B cell (primary cell): ENCODE data around the gene SPACA6. TPM values are rescaled to one million over a fixed set of nuclear protein-coding genes. Genes with fewer than 3 reads are reported as not detected.
"Not testable (repeated sequence)": the region's sequence is repeated elsewhere in the genome, so short reads cannot be mapped to it uniquely, and the experiment has no call there.

ENCODE experiments used
- ATAC-seq: fragments of 200-7000 bp; cut with Tn5 transposase; one replicate; pipeline ENCODE4 v1.10.0; 2021; ENCODE audit warnings: low read depth, mild to moderate bottlenecking, moderate number of reproducible peaks, moderate library complexity
- CTCF ChIA-PET: fragments of 350-600 bp; sonication (Branson Sonifier 250); formaldehyde crosslinking; loops from one replicate; lab custom pipeline; 2021; ENCODE audit warnings: antibody characterized with exemption, inconsistent platforms; lab: Charles Lee
- POLR2A ChIA-PET: fragments of 350-600 bp; sonication (Branson Sonifier 250); formaldehyde crosslinking; loops from one replicate; lab custom pipeline; 2021; ENCODE audit warnings: antibody characterized with exemption; lab: Charles Lee
- DNase-seq: peaks from one replicate; pipeline ENCODE4 v3.0.0; 2013
- H2AFZ ChIP-seq: 2 replicates; pipeline ENCODE4 v1.6.1; 2012; ENCODE audit warnings: mild to moderate bottlenecking, low read depth, low read length; ENCODE audit not compliant: insufficient read depth, poor library complexity, severe bottlenecking
- H3K27ac ChIP-seq, 2 donors: 1 replicate in 1 of 2; 2 replicates in 1 of 2; pipeline ENCODE4 v1.5.1; 2012 to 2013; ENCODE audit warnings: low read length in 2 of 2, mild to moderate bottlenecking in 2 of 2, moderate library complexity in 1 of 2
- H3K27me3 ChIP-seq, 4 experiments: fragments of 200-600 bp in 1 of 4; sonication (generic) in 1 of 4; replicated peaks in 1 of 4; 1 replicate in 2 of 4; 2 replicates in 2 of 4; pipeline versions ENCODE4 v1.6.1 to v1.7.0; 2013 to 2016; ENCODE audit warnings: low read length in 3 of 4, mild to moderate bottlenecking in 2 of 4, mixed read lengths in 1 of 4, moderate library complexity in 1 of 4; ENCODE audit not compliant: insufficient read depth in 4 of 4, control insufficient read depth in 3 of 4; ENCODE audit errors: control extremely low read depth in 1 of 4
- H3K36me3 ChIP-seq, 2 experiments: replicated peaks in 1 of 2; 1 replicate in 1 of 2; 2 replicates in 1 of 2; pipeline versions ENCODE4 v1.6.1 to v1.7.1; 2013; ENCODE audit warnings: low read length in 1 of 2; ENCODE audit not compliant: insufficient read depth in 2 of 2, control insufficient read depth in 1 of 2; ENCODE audit errors: control extremely low read depth in 1 of 2, extremely low read depth in 1 of 2
- H3K4me1 ChIP-seq, 2 donors: fragments of 200-600 bp in 1 of 2; sonication (generic) in 1 of 2; 1 replicate in 1 of 2; 2 replicates in 1 of 2; pipeline versions ENCODE4 v1.5.1 to v1.6.1; 2013 to 2017; ENCODE audit warnings: low read length in 2 of 2; ENCODE audit not compliant: control insufficient read depth in 2 of 2, insufficient read depth in 2 of 2
- H3K4me2 ChIP-seq: replicated peaks from 2 replicates; pipeline ENCODE3; 2012; ENCODE audit warnings: mild to moderate bottlenecking, low read depth, low read length; ENCODE audit not compliant: poor library complexity, severe bottlenecking
- H3K4me3 ChIP-seq, 5 experiments: fragments of 200-600 bp in 1 of 5; sonication (generic) in 1 of 5; 1 replicate in 3 of 5; 2 replicates in 2 of 5; pipeline versions ENCODE4 v1.5.1 to v1.7.0; 2011 to 2016; ENCODE audit warnings: low read length in 4 of 5, mild to moderate bottlenecking in 4 of 5, low read depth in 2 of 5, control low read depth in 1 of 5, moderate library complexity in 1 of 5; ENCODE audit not compliant: insufficient read depth in 1 of 5; ENCODE audit errors: control extremely low read depth in 1 of 5, extremely low read depth in 1 of 5
- H3K79me2 ChIP-seq: fragments of 200-600 bp; sonication (generic); one replicate; pipeline ENCODE4 v1.6.0; 2016; ENCODE audit warnings: low read length; ENCODE audit not compliant: control insufficient read depth, insufficient read depth
- H3K9ac ChIP-seq: fragments of 200-600 bp; sonication (generic); 2 replicates; pipeline ENCODE4 v1.6.1; 2017; ENCODE audit warnings: mild to moderate bottlenecking, low read length, moderate library complexity
- H3K9me3 ChIP-seq, 3 donors: one replicate each; pipeline versions ENCODE4 v1.6.1 to v1.7.1; 2013; ENCODE audit warnings: low read length in 2 of 3; ENCODE audit not compliant: control insufficient read depth in 2 of 3, insufficient read depth in 1 of 3; ENCODE audit errors: control extremely low read depth in 1 of 3
- H4K20me1 ChIP-seq: 2 replicates; pipeline ENCODE4 v1.6.0; 2012; ENCODE audit warnings: mild to moderate bottlenecking, low read length; ENCODE audit not compliant: insufficient read depth, control insufficient read depth, poor library complexity, severe bottlenecking
- H3K27ac Mint-ChIP-seq: one replicate; pipeline ENCODE4 v1.8.0; 2021; ENCODE audit warnings: mixed read lengths
- H3K27me3 Mint-ChIP-seq: one replicate; pipeline ENCODE4 v1.8.0; 2021; ENCODE audit warnings: mixed read lengths
- H3K4me1 Mint-ChIP-seq: one replicate; pipeline ENCODE4 v1.8.0; 2021; ENCODE audit warnings: mixed read lengths
- H3K4me3 Mint-ChIP-seq: one replicate; pipeline ENCODE4 v1.8.0; 2021; ENCODE audit warnings: mixed read lengths
- H3K9me3 Mint-ChIP-seq: one replicate; pipeline ENCODE4 v1.8.0; 2022; ENCODE audit warnings: mixed read lengths; ENCODE audit not compliant: insufficient read depth
- CTCF ChIP-seq: fragments of 200-600 bp; IDR thresholded peaks from one replicate; pipeline ENCODE4 v1.8.0; 2022; ENCODE audit warnings: antibody characterized with exemption, mild to moderate bottlenecking
- EZH2 ChIP-seq: IDR thresholded peaks from 2 replicates; pipeline ENCODE4 v1.6.1; 2012; ENCODE audit warnings: borderline replicate concordance, low read depth, mild to moderate bottlenecking, moderate library complexity, low read length; ENCODE audit not compliant: insufficient read depth, poor library complexity, severe bottlenecking
- WGBS: methylation state at CpG from one replicate; pipeline ENCODE4 v1.1.5; 2013; ENCODE audit warnings: missing lambda C conversion rate; ENCODE audit not compliant: insufficient coverage; 5-methylcytosine and 5-hydroxymethylcytosine counted together
- intact Hi-C: fragments of 100-400 bp; cut with micrococcal nuclease; formaldehyde crosslinking; loops from one replicate; pipeline ENCODE4 v1.10.0; 2022
- polyA plus RNA-seq: library from polyadenylated mRNA; depleted of rRNA; stranded (reverse); fragments of >200 nt; gene quantifications from 2 replicates; pipeline ENCODE4 v1.2.3, GENCODE V29; 2012
- total RNA-seq, 2 donors: library from RNA; stranded (reverse); fragments of 120-200 nt in 1 of 2; gene quantifications; 1 replicate in 1 of 2; 2 replicates in 1 of 2; pipeline versions ENCODE4 v1.2.3 to v1.2.4, GENCODE V29; 2013 to 2022

The SPACA6 gene
- total and polyA plus RNA-seq, 2 donors (not counting 1 experiment from before 2014, with no cell fraction given): 3.3 to 4.0 TPM

GRCh38 chr19:51644636-51645271, 48.4 kb upstream of the SPACA6 start:
- Mint-ChIP-seq H3K27ac (peak overlapping the region; percentile 90), H3K9me3 (no peaks in the 10 kb centered on the region)

GRCh38 chr19:51646730-51647129, 46.4 kb upstream of the SPACA6 start, which contains the start of gene SIGLEC14:
Gene SIGLEC14 (minus strand): TSS chr19:51646825. CDS start chr19:51646759, 66 bp downstream.
- H3K9me3 ChIP-seq, H3K9me3 Mint-ChIP-seq, ATAC-seq, intact Hi-C loops, H2AFZ ChIP-seq, H3K79me2 ChIP-seq, H4K20me1 ChIP-seq, H3K27me3 Mint-ChIP-seq, H3K27me3 ChIP-seq, POLR2A ChIA-PET: not testable (repeated sequence)
- DNase-seq: peak; percentile 65
- Histone ChIP-seq H3K4me1 (peaks cover 31 to 68% of the 10 kb centered on the region in 2 donors), H3K9ac (peak within 1 kb of the TSS; percentile 80), H3K27ac (peak within 1 kb of the TSS; percentile 66), H3K4me2 (peak within 1 kb of the TSS; percentile 73), H3K36me3 (peaks cover 0 to 25% of the 10 kb centered on the region in 2 experiments), H3K4me3 (peak within 1 kb of the TSS; percentile 21 to 61 (median 36))
- H3K4me3 Mint-ChIP-seq: peak within 1 kb of the TSS; percentile 88
- WGBS: 0% methylated on average over 2 of the region's 10 CpGs
- peak within 1 kb of the TSS; percentile 88 for H3K27ac Mint-ChIP-seq
- CTCF ChIA-PET: interaction anchor here (1.4 kb wide), 1 partner anchor 11 kb away, joined by 12 read pairs; no protein-coding TSS in a partner anchor
- H3K4me1 Mint-ChIP-seq: peaks cover 62% of the 10 kb centered on the region

More at GRCh38 chr19:51644636-51645271, 48.4 kb upstream of the SPACA6 start:
- DNase-seq (peak; percentile 68), ATAC-seq (peak; percentile 55)
- Histone ChIP-seq H3K4me3 (peak overlapping the region in 4 of 5 experiments; percentile 13 to 61 (median 44)), H3K36me3 (peaks cover 0 to 39% of the 10 kb centered on the region in 2 experiments), H3K4me1 (peaks cover 11 to 61% of the 10 kb centered on the region in 2 donors), H4K20me1 (no peaks in the 10 kb centered on the region), H3K27me3 (no peaks in the 10 kb centered on the region), H3K79me2 (peaks cover 4% of the 10 kb centered on the region), H3K4me2 (peak overlapping the region; percentile 73), H3K9me3 (no peaks in the 10 kb centered on the region), H2AFZ (no peak overlapping the region), H3K27ac (peak overlapping the region; percentile 52 to 53), H3K9ac (peak overlapping the region; percentile 80)
- ChIA-PET POLR2A (no interaction called here), CTCF (interaction anchor here (1.0 to 2.8 kb wide), 4 partner anchors 10 to 171 kb away, joined by 3 to 21 read pairs (median 5); no protein-coding TSS in a partner anchor)
- WGBS: 40% methylated on average over 11 of the region's 11 CpGs
- TF ChIP-seq CTCF (no peak), EZH2 (no peak)
- Mint-ChIP-seq H3K4me3 (peak overlapping the region; percentile 88), H3K27me3 (no peaks in the 10 kb centered on the region), H3K4me1 (peaks cover 62% of the 10 kb centered on the region)
- intact Hi-C loops: no loop called here
